Measurements from ENCODE around the gene RAB11FIP4. TPM values are rescaled to one million over a fixed set of nuclear protein-coding genes. Genes with fewer than 3 reads are reported as not detected.

Gene RAB11FIP4
- total RNA-seq, 1 donor from 2014 or later: 4.9 TPM

DNA sequence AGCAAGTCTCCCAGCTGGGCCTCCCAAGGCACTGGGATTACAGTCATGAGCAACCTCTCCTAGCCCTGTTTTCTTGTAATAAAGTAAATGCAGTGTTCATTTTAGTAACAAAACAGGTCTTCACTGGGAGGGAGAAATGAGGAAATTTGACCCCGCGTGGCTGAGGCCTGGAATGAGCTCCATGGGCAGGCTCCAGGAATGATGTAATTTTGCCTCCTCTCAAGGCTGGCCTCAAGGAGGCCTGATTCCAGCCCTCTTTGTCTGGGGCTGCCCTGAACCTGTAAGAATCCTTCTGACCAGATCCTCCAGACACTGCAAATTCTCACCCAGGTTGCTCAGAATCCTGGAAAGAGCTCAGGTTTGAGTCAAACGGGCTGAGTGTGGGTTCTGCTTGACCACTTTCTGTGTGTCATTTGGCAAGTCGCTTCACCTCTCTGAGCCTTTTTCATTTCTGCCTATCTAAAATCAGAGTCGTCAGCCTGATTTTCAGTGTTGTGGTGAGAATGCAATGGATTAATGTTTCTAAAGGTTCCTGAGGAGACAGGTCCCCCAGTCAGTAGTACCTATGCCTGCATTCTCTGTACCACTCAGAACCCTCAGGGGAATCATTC lies 57.1 kb downstream of the RAB11FIP4 start:
- intact Hi-C loops (cut with DNase I): no loop called here
- DNase-seq (ENCODE audit: low spot score): no peak

- no peak for DNase-seq (ENCODE audit: low spot score)
- intact Hi-C loops (cut with DNase I): no loop called here
These were observed 57.6 kb downstream of the RAB11FIP4 start for GRCh38 chr17:31449111-31449510.

DNA sequence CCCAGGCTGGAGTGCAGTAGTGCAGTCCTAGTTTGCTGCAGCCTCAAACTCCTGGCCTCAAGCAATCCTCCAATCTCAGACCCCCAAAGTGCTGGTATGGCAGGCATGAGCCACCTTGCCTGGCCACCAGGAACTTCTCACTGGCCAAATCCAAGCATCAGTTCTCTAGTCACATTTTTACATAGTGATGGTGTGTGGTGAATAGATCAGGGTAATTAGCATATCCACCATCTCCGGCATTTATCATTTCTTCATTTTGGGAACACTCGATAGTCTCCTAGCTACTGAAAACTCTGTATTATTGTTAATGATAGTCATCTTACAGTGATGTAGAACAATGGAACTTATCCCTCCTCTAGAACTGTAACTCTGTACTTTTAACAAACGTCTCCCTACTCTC lies 58.3 kb downstream of the RAB11FIP4 start:
- no peak for DNase-seq (ENCODE audit: low spot score)
- intact Hi-C loops (cut with DNase I): loop anchor here (5.0 kb wide), 1 partner anchor 38 kb away; no protein-coding TSS in a partner anchor

DNA sequence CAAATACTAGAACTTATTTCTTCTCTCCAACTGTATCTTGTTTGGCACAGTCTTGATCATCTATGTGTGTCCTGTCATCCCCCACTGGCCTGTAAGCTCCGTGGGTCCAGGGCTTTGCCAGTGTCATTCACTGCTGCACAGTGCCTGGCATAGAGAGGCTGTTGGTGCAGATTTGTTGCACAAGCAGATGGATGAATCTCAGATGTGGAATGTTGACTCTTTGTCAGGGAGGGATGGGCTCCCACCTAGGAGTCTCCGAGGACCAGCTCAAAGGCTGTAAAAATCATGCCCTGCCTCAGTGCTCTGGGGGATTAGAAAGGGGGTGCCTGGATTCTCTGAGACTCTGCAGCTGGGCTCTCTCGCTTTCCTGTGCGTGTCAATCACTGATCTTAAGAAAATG lies 60.6 kb downstream of the RAB11FIP4 start:
- DNase-seq (ENCODE audit: low spot score): no peak
- intact Hi-C loops (cut with DNase I): loop anchor here (5.0 kb wide), 1 partner anchor 35 kb away; no protein-coding TSS in a partner anchor

GRCh38 chr17:31452561-31453110 lies 61.2 kb downstream of the RAB11FIP4 start:
- intact Hi-C loops (cut with DNase I): loop anchor here (5.0 kb wide), 1 partner anchor 35 kb away; no protein-coding TSS in a partner anchor

GRCh38 chr17:31453896-31454295 lies 62.4 kb downstream of the RAB11FIP4 start:
- intact Hi-C loops (cut with DNase I): loop anchor here (5.0 kb wide), 1 partner anchor 33 kb away; no protein-coding TSS in a partner anchor
- DNase-seq (ENCODE audit: low spot score): no peak

More at GRCh38 chr17:31452561-31453110, 61.2 kb downstream of the RAB11FIP4 start:
- DNase-seq (ENCODE audit: low spot score): no peak

GRCh38 chr17:31456814-31457213 lies 65.3 kb downstream of the RAB11FIP4 start:
- intact Hi-C loops (cut with DNase I): no loop called here
- DNase-seq (ENCODE audit: low spot score): no peak

DNA sequence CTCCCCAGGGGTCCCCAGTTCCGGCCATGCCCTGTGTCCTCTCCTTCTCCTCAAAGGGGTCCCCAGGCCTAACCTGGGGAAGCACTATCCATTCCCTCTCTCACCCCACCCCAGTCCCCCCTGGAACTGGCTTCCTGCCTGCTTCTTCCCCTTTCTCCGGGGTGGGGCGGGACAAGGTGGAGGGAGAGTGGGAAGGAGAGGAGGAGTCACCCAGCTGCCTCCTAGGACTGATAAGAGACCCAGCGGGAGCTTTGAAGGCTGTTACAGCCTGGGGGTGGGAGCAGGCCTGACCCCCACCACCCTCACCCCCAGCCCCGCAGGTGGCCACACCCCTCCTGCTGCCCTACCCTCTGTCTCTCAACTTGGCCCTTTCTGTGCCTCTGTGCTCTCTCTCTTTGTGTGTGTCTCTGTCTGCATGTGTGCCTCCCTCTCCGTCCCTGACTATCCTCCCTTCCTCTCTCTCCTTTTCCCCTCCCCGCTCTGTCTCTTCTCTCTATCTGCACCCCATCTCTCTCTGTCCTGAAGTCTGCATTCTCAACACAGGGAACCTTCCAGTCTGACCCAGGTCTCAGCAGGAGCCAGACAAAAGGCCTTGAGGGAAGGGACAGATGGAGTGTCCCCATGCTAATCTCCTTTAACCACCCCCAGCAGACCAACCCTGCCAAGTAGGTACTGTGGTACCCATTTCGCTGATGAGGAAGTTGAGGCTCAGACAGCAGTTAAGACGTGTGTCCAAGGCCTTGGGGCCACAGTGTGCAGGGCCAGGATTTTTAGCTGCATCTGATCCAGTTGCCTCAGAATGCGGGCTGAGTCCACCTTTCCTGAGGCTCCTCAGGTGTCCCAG lies 66.1 kb downstream of the RAB11FIP4 start:
- intact Hi-C loops (cut with DNase I): no loop called here
- DNase-seq (ENCODE audit: low spot score): no peak

- intact Hi-C loops (cut with DNase I): no loop called here
- DNase-seq (ENCODE audit: low spot score): no peak
These were observed 67.4 kb downstream of the RAB11FIP4 start for GRCh38 chr17:31458829-31459228.

- intact Hi-C loops (cut with DNase I): no loop called here
- no peak for DNase-seq (ENCODE audit: low spot score)
These were observed 68.2 kb downstream of the RAB11FIP4 start for GRCh38 chr17:31459716-31460115.

DNA sequence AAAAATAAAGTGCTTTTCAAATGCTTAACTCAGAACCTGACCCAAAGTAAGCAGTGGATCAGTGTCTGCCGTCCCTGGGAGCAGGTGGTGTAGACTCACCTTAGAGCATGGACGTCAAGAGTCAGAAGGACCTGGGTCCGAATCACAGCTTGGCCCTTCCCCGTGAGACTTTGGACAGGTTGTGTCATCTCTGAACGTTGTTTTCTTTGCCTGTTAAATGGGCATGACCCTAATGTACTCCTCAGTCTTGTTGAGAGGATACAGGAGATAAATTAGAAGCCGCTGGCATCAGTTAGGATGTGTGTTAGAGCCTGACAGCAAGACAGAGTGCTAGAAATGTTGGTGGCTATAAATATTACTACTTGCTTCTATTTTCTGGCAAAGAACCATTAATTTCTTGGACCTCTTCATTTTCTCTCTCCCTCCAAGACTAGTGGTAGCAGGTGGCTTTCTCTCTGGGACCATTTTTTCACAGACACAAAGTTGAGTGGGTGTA lies 68.8 kb downstream of the RAB11FIP4 start:
- intact Hi-C loops (cut with DNase I): no loop called here

GRCh38 chr17:31461227-31461810 lies 69.8 kb downstream of the RAB11FIP4 start:
- intact Hi-C loops (cut with DNase I): no loop called here
- no peak for DNase-seq (ENCODE audit: low spot score)

More for the DNA sequence above, 68.8 kb downstream of the RAB11FIP4 start:
- DNase-seq (ENCODE audit: low spot score): no peak

DNA sequence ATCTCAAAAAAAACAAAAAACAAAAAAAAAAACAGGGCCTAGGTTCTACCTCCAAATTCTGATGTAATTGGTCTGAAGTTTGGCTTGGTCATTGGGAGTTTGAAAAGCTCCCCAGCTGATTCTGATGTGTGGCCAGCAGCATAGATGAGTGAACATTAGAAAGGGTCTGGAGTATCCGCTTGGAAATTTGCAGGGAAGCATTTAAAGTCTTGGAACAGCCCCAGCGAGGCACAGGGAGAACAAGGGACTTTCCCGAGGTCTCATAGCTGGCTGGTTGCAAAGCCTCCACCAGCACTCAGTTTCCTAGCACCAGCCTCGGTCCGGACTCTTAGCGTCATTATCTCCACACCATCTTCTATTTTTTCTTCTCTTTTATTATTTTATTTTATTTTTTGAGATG lies 70.8 kb downstream of the RAB11FIP4 start:
- intact Hi-C loops (cut with DNase I): no loop called here
- no peak for DNase-seq (ENCODE audit: low spot score)

DNA sequence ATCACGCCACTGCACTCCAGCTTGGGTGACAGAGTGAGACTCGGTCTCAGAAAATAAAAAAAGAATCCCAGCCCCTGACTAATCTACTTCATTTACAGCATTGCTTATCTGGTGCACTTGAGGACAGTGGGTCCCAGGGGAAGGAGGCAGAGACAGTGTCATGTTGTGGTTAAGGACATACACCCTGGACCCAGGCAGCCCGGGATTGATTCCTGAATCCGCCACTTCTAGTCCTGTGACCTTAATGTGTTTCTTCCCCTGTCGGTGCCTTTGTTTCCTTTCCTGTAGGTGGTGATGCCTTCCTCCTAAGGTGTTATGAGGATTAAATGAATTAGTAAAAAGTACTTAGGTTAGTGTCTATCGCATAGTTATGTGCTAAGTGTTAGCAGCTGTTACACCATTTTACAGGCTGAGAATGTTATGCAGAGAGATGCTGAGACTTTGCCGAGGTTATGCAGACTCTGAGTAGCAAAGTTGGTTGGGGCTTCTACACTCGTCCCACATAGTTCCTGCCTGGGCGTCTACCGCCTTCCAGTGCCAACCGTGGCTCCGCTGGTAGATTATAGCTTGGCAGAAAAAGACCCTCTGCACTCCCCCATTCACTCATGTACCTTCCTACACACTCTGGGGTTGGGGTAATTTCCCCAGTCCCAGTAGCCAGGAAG lies 74.8 kb downstream of the RAB11FIP4 start:
- intact Hi-C loops (cut with DNase I): no loop called here
- DNase-seq (ENCODE audit: low spot score): no peak

DNA sequence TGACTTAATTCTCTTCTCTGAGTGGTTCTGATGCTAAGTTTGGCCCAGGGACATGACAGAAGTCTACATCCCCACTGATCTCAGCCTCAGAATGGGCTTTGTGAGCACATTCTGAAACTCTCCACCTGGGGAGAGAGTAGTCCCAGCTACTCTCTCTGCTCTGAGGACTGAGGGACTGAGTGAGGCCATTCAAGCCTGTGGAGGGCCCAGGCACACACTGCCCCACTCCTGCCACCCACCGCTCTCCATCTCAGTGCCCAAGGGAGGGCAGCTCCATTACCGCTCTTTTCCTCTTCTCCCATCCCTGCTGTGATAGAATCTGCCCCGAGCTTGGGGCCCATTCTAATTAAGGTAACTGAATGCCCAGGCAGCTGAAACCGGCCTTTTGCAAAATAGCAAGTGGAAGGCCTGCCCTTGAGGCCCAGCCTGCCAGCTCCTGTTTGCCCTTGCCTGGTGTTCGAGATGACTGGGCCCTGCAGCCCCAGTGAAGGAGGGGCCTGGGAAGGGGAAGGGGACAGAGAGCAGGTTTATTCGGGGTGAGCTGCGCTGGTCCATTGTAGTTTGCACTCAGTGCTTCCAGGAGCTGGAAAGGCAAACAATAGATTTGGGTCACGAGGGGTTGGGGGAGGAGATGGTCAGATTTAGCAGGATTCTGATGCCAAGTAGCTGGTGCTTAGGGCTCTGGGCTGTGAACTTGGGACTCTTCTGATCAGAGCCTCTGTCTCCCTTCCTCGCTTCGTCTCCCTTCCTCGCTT lies 76.2 kb downstream of the RAB11FIP4 start:
- intact Hi-C loops (cut with DNase I): no loop called here
- DNase-seq (ENCODE audit: low spot score): no peak

GRCh38 chr17:31469959-31470358 lies 78.5 kb downstream of the RAB11FIP4 start:
- intact Hi-C loops (cut with DNase I): no loop called here

DNA sequence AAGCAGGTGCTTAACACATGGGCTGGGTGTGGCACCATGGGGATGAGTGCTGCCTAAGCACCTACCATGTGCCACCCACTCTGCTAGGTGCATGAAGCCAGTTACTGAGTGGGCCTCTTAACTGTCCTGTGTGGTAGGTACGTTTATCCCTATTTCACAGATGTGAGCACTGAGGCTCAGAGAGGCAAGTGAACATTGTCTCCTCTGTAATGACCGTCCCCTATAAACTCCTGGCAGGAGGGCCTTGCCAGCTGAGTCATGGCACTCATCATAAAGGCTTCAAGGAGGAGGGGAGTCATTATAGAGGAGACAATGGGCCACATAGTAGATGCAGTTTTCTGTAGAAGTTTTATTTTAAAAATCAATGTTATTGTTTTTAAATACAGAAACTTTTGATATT lies 79.1 kb downstream of the RAB11FIP4 start:
- intact Hi-C loops (cut with DNase I): no loop called here
- DNase-seq (ENCODE audit: low spot score): no peak

More at GRCh38 chr17:31469959-31470358, 78.5 kb downstream of the RAB11FIP4 start:
- DNase-seq (ENCODE audit: low spot score): no peak

DNA sequence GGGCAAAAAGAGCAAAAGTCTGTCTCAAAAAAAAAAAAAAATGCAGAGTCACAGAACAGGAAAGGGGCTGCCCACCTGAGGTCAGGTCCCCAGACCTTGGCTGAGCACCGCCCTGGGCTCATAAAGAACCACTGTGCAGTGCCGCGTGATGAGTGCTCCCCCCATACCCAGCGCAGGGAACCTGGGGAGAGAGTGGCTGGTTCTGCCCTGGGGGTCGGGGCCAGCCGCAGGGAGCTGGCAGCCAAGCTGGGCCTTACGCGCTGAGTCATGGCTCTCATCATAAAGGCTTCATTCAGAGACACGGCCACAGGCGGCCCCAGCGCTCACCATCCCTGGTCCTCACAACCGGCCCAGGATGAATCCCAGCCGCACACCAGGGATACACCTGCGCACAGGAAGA lies 80.7 kb downstream of the RAB11FIP4 start:
- no peak for DNase-seq (ENCODE audit: low spot score)
- intact Hi-C loops (cut with DNase I): no loop called here
